A673 (cell line): Measurements from ENCODE around the gene SDK1. TPM values are rescaled to one million over a fixed set of nuclear protein-coding genes. Genes with fewer than 3 reads are reported as not detected.

Experiments used
- BruUV-seq: library from RNA; stranded (reverse); fragments of 400-500 nt; replicated peaks from 2 replicates; lab custom pipeline; 2021; lab: Mats Ljungman, UMichigan
- CTCF ChIA-PET: fragments of 300-600 bp; sonication (Branson Sonifier 250); formaldehyde crosslinking; loops from one replicate; lab custom pipeline; 2022; ENCODE audit warnings: antibody characterized with exemption; lab: Charles Lee
- POLR2A ChIA-PET: fragments of 300-600 bp; sonication (Branson Sonifier 250); formaldehyde crosslinking; loops from one replicate; lab custom pipeline; 2022; ENCODE audit warnings: antibody characterized with exemption; ENCODE audit not compliant: low non-redundant PET; lab: Charles Lee
- DNase-seq: peaks from one replicate; pipeline ENCODE4 v3.0.0-alpha.2; 2015; ENCODE audit warnings: low spot score
- H3K27ac ChIP-seq: fragments of 200-600 bp; sonication (generic); 2 replicates; pipeline ENCODE4 v1.5.1; 2016; ENCODE audit warnings: mixed run types, low read depth, mild to moderate bottlenecking, mixed read lengths, antibody characterized with exemption, low read length; ENCODE audit not compliant: poor library complexity, severe bottlenecking
- H3K27me3 ChIP-seq: fragments of 200-600 bp; sonication (generic); replicated peaks from 2 replicates; pipeline ENCODE4 v1.6.1; 2017; ENCODE audit warnings: mixed run types, low read depth, mild to moderate bottlenecking, mixed read lengths, antibody characterized with exemption, low read length; ENCODE audit not compliant: insufficient read depth, poor library complexity
- H3K36me3 ChIP-seq: fragments of 200-600 bp; sonication (generic); 2 replicates; pipeline ENCODE4 v1.6.1; 2016; ENCODE audit warnings: mixed run types, mild to moderate bottlenecking, mixed read lengths, antibody characterized with exemption, low read length; ENCODE audit not compliant: insufficient read depth, poor library complexity, severe bottlenecking
- H3K4me1 ChIP-seq: fragments of 200-600 bp; sonication (generic); 2 replicates; pipeline ENCODE4 v1.6.1; 2017; ENCODE audit warnings: mixed run types, mild to moderate bottlenecking, mixed read lengths, antibody characterized with exemption, low read length; ENCODE audit not compliant: insufficient read depth, poor library complexity, severe bottlenecking
- H3K4me3 ChIP-seq: fragments of 200-600 bp; sonication (generic); 2 replicates; pipeline ENCODE4 v1.5.1; 2016; ENCODE audit warnings: low read depth, mixed run types, mild to moderate bottlenecking, mixed read lengths, low read length; ENCODE audit not compliant: poor library complexity, severe bottlenecking
- H3K9me3 ChIP-seq: fragments of 200-600 bp; sonication (generic); 2 replicates; pipeline ENCODE4 v1.6.1; 2016; ENCODE audit warnings: mixed run types, low read depth, mild to moderate bottlenecking, mixed read lengths, antibody characterized with exemption, low read length; ENCODE audit not compliant: poor library complexity, severe bottlenecking
- EZH2 ChIP-seq: fragments of 200-600 bp; sonication (generic); IDR thresholded peaks from 2 replicates; pipeline ENCODE4 v1.6.1; 2017; ENCODE audit warnings: borderline replicate concordance, low read depth, mild to moderate bottlenecking, mixed read lengths, antibody characterized with exemption, low read length; ENCODE audit not compliant: poor library complexity, severe bottlenecking
- intact Hi-C: fragments of 100-400 bp; cut with micrococcal nuclease; formaldehyde crosslinking; loops from one replicate; pipeline ENCODE4 v1.10.0; 2022; ENCODE audit not compliant: unreplicated experiment
- total RNA-seq: library from RNA; stranded (reverse); gene quantifications from 2 replicates; pipeline ENCODE4 v1.2.3, GENCODE V29; 2021
- TF ChIP-seq, protein P1 (sequence below): fragments of 300-800, 200-600 bp; sonication (generic); conservative IDR thresholded peaks from 2 replicates; pipeline ENCODE4 v1.5.1; 2017; ENCODE audit warnings: low read depth, mild to moderate bottlenecking, antibody characterized with exemption, low read length, moderate library complexity, mixed read lengths

SDK1 gene
- total RNA-seq, 1 experiment from 2014 or later: 14.7 TPM

DNA sequence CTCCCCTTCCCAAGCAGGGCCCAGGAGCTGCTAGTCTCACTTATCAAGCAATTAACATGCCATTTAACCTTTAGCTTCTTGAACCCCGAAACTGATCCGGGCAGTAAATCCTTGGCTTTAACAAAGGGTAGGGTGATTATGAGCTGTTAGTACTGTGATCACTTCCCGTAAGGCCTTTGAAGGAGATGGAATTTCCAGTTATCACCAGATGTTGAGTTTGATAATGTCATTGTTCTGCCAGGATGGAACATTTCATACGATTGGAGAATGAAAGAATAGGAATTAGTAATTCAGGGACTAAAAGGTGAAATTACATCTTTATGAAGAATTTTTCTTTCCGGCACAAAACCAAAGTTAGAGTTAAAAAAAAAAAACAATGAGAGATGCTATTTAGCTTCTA is 810.1 kb downstream of the SDK1 start:
- Histone ChIP-seq H3K36me3 (no peaks in the 10 kb centered on the region), H3K27ac (no peak overlapping the region), H3K9me3 (no peaks in the 10 kb centered on the region), H3K4me3 (no peak overlapping the region), H3K27me3 (no peaks in the 10 kb centered on the region), H3K4me1 (no peaks in the 10 kb centered on the region)
- no TSS peak for BruUV-seq
- POLR2A ChIA-PET: no interaction called here
- intact Hi-C loops: no loop called here
- DNase-seq: no peak
- TF ChIP-seq, protein P1, sequence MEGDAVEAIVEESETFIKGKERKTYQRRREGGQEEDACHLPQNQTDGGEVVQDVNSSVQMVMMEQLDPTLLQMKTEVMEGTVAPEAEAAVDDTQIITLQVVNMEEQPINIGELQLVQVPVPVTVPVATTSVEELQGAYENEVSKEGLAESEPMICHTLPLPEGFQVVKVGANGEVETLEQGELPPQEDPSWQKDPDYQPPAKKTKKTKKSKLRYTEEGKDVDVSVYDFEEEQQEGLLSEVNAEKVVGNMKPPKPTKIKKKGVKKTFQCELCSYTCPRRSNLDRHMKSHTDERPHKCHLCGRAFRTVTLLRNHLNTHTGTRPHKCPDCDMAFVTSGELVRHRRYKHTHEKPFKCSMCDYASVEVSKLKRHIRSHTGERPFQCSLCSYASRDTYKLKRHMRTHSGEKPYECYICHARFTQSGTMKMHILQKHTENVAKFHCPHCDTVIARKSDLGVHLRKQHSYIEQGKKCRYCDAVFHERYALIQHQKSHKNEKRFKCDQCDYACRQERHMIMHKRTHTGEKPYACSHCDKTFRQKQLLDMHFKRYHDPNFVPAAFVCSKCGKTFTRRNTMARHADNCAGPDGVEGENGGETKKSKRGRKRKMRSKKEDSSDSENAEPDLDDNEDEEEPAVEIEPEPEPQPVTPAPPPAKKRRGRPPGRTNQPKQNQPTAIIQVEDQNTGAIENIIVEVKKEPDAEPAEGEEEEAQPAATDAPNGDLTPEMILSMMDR: no peak
- no peak for TF ChIP-seq EZH2
- CTCF ChIA-PET: no interaction called here

DNA sequence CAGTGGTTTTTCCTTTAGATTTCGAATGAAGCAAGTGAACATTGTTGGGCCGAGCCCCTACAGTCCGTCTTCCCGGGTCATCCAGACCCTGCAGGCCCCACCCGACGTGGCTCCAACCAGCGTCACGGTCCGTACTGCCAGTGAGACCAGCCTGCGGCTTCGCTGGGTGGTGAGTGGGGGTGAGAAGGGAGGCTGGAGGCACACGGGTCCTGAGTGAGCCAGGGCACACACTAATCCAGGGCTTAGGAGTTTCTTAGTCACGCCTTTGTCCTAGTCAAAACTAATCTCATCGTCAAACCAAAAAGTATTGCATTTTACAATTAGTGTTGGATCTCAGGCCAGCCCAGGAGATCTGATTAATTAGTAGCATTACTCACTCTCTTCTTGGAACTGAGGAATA is 812.2 kb downstream of the SDK1 start:
- TF ChIP-seq, protein P1: no peak
- no peak for TF ChIP-seq EZH2
- H3K9me3 ChIP-seq: no peaks in the 10 kb centered on the region
- POLR2A ChIA-PET: no interaction called here
- intact Hi-C loops: no loop called here
- no peaks in the 10 kb centered on the region for H3K36me3 ChIP-seq
- H3K4me1 ChIP-seq: no peaks in the 10 kb centered on the region
- no peak overlapping the region for H3K27ac ChIP-seq
- no peak overlapping the region for H3K4me3 ChIP-seq
- BruUV-seq: no TSS peak
- H3K27me3 ChIP-seq: no peaks in the 10 kb centered on the region
- no peak for DNase-seq
- CTCF ChIA-PET: interaction anchor here (0.6 kb wide), 1 partner anchor 706 kb away, joined by 5 read pairs; no protein-coding TSS in a partner anchor

DNA sequence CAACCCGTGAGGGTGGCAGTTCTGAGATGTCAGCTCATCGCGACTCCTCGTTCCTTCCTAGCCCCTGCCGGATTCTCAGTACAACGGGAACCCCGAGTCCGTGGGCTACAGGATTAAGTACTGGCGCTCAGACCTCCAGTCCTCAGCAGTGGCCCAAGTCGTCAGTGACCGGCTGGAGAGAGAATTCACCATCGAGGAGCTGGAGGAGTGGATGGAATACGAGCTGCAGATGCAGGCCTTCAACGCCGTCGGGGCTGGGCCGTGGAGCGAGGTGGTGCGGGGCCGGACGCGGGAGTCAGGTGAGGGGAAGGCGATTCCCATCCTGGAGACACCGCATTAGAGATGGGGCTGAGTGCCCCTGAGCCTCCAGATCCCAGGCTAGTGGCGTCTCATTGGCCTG is 812.9 kb downstream of the SDK1 start:
- Histone ChIP-seq H3K4me1 (no peaks in the 10 kb centered on the region), H3K4me3 (no peak overlapping the region), H3K36me3 (no peaks in the 10 kb centered on the region), H3K9me3 (no peaks in the 10 kb centered on the region), H3K27me3 (no peaks in the 10 kb centered on the region), H3K27ac (no peak overlapping the region)
- DNase-seq: no peak
- intact Hi-C loops: no loop called here
- POLR2A ChIA-PET: no interaction called here
- CTCF ChIA-PET: interaction anchor here (0.6 kb wide), 1 partner anchor 706 kb away, joined by 5 read pairs; no protein-coding TSS in a partner anchor
- BruUV-seq: no TSS peak
- no peak for TF ChIP-seq EZH2
- TF ChIP-seq, protein P1: no peak
